Central memory CD8-positive, alpha-beta T cell (primary cell): ENCODE measurements around the gene EPN1.

Experiments
- ATAC-seq: fragments of 150-1000 bp; cut with Tn5 transposase; replicated peaks from 2 replicates; pipeline ENCODE4 v1.10.0; 2022; ENCODE audit warnings: mild to moderate bottlenecking, moderate FRiP score, moderate number of reproducible peaks; ENCODE audit not compliant: poor library complexity, severe bottlenecking; ENCODE audit errors: extremely low read depth
- DNase-seq, 2 donors: peaks; one replicate each; pipeline ENCODE4 v3.0.0; 2021; ENCODE audit warnings: low spot score in 2 of 2
- H3K27ac Mint-ChIP-seq: one replicate; pipeline ENCODE4 v1.8.0; 2022; ENCODE audit warnings: low read depth, mild to moderate bottlenecking, moderate library complexity, mixed read lengths
- H3K27me3 Mint-ChIP-seq: one replicate; pipeline ENCODE4 v1.8.0; 2022; ENCODE audit warnings: mixed read lengths
- H3K36me3 Mint-ChIP-seq: one replicate; pipeline ENCODE4 v1.8.0; 2022; ENCODE audit warnings: mild to moderate bottlenecking, moderate library complexity, mixed read lengths; ENCODE audit not compliant: insufficient read depth
- H3K4me1 Mint-ChIP-seq: one replicate; pipeline ENCODE4 v1.8.0; 2022; ENCODE audit warnings: mixed read lengths
- H3K4me3 Mint-ChIP-seq: one replicate; pipeline ENCODE4 v1.8.0; 2022; ENCODE audit warnings: mild to moderate bottlenecking, moderate library complexity, mixed read lengths
- H3K9me3 Mint-ChIP-seq: one replicate; pipeline ENCODE4 v1.8.0; 2022; ENCODE audit warnings: mixed read lengths

The EPN1 gene

DNA sequence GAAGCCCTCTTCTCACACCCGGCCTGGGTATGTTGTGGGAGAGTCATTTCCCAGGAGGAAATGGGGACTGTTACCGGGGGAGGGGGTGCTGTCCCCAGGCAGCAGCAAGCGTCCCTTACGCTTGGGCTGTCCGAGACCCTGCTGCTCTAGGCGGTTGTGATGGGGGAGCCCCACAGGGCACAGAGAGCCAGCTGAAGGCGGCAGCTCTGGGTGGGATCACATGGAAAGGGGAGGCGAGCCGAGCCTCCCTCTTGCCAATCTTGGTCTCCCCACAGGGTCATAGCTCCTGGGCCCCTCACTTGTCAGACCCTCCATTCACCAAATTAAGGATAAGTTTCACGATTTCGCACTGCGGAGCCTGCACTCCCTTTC lies 22.0 kb downstream of the EPN1 start:
- Mint-ChIP-seq H3K36me3 (peaks cover 26% of the 10 kb centered on the region), H3K4me3 (no peak overlapping the region), H3K27me3 (no peaks in the 10 kb centered on the region), H3K4me1 (no peaks in the 10 kb centered on the region), H3K9me3 (no peaks in the 10 kb centered on the region), H3K27ac (no peak overlapping the region)
- ATAC-seq = no peak
- DNase-seq = no peak

DNA sequence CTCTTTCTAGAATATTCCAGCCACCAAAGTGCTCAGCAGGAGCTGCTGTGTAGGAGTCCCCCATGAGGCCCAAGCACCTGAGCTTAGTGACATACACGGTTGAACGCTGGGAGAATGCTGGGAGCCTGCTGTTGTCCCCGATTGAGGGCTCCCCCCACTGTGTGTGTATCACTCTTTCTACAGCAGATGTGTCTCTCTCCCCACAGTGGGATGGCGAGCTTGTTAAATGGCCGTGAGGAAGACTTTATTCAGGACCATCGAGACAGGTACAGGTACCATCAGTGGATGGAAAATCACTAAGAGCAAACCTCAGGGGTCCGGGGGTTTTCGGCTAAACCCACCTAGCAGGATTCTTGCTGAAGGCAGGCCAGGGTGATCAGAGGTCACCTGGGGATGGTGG lies 22.7 kb downstream of the EPN1 start:
- peaks cover 24% of the 10 kb centered on the region for H3K36me3 Mint-ChIP-seq
- no peaks in the 10 kb centered on the region for H3K9me3 Mint-ChIP-seq
- no peaks in the 10 kb centered on the region for H3K27me3 Mint-ChIP-seq
- H3K4me3 Mint-ChIP-seq = no peak overlapping the region
- H3K4me1 Mint-ChIP-seq = no peaks in the 10 kb centered on the region
- DNase-seq (no peak), ATAC-seq (no peak)
- no peak overlapping the region for H3K27ac Mint-ChIP-seq

DNA sequence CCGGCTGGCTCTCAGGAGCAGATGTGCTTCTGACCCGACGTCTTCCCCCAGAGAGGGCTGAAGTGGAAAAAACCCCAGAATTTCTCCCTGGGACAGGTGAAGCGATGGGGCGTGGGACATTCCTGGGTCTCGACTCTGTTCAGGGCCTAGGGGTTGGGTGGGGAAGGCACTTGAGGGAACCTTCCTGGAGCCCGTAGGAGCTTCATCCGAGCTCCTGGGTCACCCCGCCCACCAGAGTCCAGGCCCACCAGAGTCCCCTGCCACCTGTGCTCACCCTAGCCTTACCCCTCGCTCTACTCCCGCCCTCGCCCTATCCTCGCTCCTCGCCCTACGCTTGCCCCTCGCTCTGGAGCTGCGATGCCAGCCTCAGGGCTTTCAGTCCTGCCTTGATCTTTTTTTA lies 23.2 kb downstream of the EPN1 start:
- Mint-ChIP-seq H3K27me3 (no peaks in the 10 kb centered on the region), H3K27ac (no peak overlapping the region), H3K4me3 (no peak overlapping the region), H3K4me1 (no peaks in the 10 kb centered on the region), H3K9me3 (no peaks in the 10 kb centered on the region), H3K36me3 (peaks cover 24% of the 10 kb centered on the region)
- DNase-seq (no peak), ATAC-seq (no peak)

DNA sequence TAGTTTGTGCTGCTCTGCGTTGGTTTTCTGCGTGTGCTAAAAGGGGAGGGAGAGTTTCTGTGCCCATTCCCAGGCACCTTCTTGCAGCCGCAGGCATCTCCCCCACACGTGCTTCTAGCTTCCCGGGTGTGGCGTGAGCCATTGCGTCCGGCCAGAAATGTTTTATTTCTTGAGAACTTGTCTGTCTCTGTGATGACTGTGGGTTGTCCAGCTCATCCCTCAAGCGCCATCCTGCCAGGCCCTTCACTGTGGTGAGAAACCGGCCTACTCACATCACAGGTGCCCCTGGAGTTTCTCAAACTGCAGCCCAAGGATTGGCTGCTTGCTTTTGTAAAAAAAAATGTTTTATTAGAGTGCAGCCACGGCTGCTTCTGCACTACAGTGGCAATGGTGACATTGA lies 24.2 kb downstream of the EPN1 start:
- H3K4me3 Mint-ChIP-seq = no peak overlapping the region
- H3K36me3 Mint-ChIP-seq = peaks cover 18% of the 10 kb centered on the region
- H3K27me3 Mint-ChIP-seq = no peaks in the 10 kb centered on the region
- H3K4me1 Mint-ChIP-seq = no peaks in the 10 kb centered on the region
- no peak for DNase-seq
- no peaks in the 10 kb centered on the region for H3K9me3 Mint-ChIP-seq
- no peak overlapping the region for H3K27ac Mint-ChIP-seq
- ATAC-seq = no peak

DNA sequence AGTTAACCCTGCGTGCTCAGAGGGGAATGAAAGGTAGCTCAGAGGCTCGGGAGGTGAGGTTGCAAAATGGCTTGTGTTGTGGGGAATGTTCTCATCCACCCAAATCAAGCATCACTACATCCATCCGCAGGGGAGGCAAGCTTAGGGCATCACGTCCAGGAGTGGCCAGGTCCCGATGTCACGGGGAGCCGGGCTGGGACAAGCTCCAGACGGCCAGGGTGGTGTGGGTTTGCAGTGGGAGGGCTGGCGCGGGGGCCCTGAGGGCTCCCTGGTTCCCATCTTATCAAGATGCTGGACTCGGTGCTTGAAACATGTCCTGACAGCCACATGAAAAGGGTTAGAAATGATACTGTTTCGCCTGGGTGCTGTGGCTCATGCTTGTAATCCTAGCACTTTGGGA lies 25.8 kb downstream of the EPN1 start:
- no peaks in the 10 kb centered on the region for H3K9me3 Mint-ChIP-seq
- H3K36me3 Mint-ChIP-seq = peaks cover 14% of the 10 kb centered on the region
- ATAC-seq (no peak), DNase-seq (no peak)
- H3K4me3 Mint-ChIP-seq = no peak overlapping the region
- H3K27ac Mint-ChIP-seq = no peak overlapping the region
- no peaks in the 10 kb centered on the region for H3K27me3 Mint-ChIP-seq
- H3K4me1 Mint-ChIP-seq = no peaks in the 10 kb centered on the region

DNA sequence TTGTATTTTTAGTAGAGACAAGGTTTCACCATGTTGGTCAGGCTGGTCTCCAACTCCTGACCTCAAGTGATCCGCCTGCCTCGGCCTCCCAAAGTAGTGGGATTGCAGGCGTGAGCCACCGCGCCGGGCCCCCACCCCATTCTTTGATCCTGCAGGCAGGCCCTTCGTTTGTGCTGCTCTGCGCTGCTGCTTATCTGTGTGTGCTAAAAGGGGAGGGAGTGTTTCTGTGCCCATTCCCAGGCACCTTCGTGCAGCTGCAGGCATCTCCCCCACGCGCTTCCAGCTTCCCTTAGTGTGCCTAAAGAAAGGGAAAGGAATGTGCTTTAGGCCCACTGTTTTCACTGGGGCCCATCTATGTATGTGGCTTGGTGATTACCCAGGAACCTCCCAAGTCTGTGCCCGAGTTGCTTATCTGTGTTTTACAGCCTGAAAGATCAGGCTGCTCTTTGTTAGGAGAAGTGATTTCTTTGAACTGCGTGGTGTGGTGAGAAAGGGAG lies 27.2 kb downstream of the EPN1 start:
- no peak overlapping the region for H3K4me3 Mint-ChIP-seq
- ATAC-seq (no peak), DNase-seq (no peak)
- no peak overlapping the region for H3K27ac Mint-ChIP-seq
- no peaks in the 10 kb centered on the region for H3K4me1 Mint-ChIP-seq
- H3K27me3 Mint-ChIP-seq = no peaks in the 10 kb centered on the region
- peaks cover 9% of the 10 kb centered on the region for H3K36me3 Mint-ChIP-seq
- no peaks in the 10 kb centered on the region for H3K9me3 Mint-ChIP-seq

DNA sequence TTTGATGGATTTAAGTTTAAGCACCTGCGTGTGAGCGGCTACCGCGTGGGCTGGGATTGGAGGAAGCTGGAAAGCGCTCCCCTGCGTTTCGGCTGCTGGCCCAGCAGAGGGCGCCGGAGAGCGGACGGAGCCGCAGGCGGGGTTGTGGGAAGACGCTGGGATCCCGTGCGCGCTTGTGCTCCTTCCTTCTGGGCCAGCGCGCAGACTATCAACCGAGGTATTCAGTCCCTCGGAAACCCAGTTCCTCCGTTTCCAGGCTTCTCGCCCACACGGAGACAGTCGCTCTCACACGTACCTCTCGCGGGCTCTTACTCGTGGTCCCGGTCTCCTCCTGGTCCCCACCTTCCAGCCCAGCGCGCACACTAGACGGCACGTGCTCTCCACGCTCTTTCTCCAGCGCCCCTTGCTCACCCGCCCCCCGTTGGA lies 28.8 kb downstream of the EPN1 start:
- Mint-ChIP-seq H3K27ac (no peak overlapping the region), H3K9me3 (no peaks in the 10 kb centered on the region), H3K36me3 (peaks cover 5% of the 10 kb centered on the region), H3K27me3 (no peaks in the 10 kb centered on the region), H3K4me1 (no peaks in the 10 kb centered on the region), H3K4me3 (no peak overlapping the region)
- ATAC-seq = no peak
- no peak for DNase-seq

DNA sequence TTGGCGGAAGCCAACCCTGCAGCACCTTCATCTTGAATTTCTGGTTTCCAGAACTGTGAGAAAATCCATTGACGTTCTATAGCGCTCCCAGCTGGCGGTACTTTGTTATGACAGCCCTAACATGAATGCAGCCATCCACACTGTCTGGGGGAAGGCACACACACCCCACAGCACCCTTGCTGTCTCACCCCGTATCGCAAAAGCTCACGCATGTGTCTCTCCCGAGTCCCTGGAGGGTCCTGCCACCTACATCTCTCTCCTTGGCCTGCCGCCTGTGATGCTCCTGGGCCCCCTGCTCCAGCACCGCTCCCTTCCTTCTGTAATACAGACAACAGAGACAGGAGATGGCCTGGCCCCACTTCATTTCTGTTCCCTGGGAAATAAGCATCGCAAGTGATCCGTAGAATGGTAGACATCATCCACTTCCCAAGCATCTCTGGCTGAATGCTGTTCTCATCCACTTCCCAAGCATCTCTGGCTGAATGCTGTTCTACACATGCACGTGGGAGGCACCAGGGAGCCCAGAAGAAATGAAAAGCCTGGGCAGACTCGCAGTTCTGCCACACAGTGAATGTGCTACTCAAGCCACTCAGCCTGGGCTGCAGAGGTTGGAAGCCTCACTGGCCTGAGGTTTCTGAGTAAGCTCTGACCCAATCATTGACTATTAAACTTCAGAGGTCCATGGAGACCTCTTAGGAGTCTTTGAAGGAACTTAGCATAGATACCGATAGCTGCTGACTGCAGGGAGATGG lies 29.6 kb downstream of the EPN1 start:
- DNase-seq = no peak
- peaks cover 5% of the 10 kb centered on the region for H3K36me3 Mint-ChIP-seq
- H3K27ac Mint-ChIP-seq = no peak overlapping the region
- no peaks in the 10 kb centered on the region for H3K4me1 Mint-ChIP-seq
- no peaks in the 10 kb centered on the region for H3K9me3 Mint-ChIP-seq
- ATAC-seq = no peak
- H3K4me3 Mint-ChIP-seq = no peak overlapping the region
- no peaks in the 10 kb centered on the region for H3K27me3 Mint-ChIP-seq

DNA sequence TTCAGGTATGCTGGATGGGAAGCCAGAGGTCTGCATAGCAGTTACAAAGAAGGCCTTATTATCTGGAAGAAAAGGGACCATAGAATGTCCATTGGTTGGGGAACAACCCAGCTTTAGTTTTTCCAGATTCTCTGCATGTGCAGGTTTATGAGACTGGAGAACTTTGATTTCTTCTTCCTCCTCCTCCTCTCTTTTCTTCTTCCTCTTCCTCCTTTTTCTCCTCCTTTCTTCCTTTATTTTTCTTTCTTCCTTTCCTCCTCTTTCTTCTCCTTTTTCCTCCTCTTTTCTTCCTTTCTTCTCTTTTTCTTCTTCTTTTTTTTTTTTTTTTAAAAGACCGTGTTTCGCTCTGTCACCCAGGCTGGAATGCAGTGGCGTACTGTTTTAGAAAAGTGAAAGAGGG lies 30.9 kb downstream of the EPN1 start:
- Mint-ChIP-seq H3K9me3 (no peaks in the 10 kb centered on the region), H3K4me3 (no peak overlapping the region), H3K4me1 (no peaks in the 10 kb centered on the region), H3K27ac (no peak overlapping the region), H3K36me3 (peaks cover 3% of the 10 kb centered on the region), H3K27me3 (no peaks in the 10 kb centered on the region)
- ATAC-seq = no peak
- DNase-seq = no peak

DNA sequence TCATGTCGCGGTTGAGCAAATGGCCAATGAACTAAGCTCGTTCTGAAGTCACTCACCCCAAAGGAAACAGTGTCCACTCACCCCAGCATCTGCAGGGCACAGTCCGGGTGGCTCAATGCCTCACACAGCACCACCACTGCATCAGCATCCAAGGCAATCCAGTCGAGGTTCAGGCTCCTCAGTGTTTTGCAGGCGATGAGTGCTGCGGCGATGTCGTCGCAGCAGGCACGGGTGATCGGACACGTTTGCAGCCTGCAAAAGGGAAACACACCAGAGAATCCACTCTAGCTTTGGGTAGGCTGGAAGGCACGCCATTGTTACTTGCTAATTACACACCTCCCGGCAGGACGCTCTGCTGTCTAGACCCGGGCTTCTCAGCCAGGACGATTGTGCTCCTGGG lies 36.7 kb downstream of the EPN1 start:
- H3K9me3 Mint-ChIP-seq = no peaks in the 10 kb centered on the region
- peaks cover 11% of the 10 kb centered on the region for H3K27me3 Mint-ChIP-seq
- DNase-seq = no peak
- H3K27ac Mint-ChIP-seq = no peak overlapping the region
- peaks cover 6% of the 10 kb centered on the region for H3K4me1 Mint-ChIP-seq
- no peak for ATAC-seq
- H3K36me3 Mint-ChIP-seq = no peaks in the 10 kb centered on the region
- no peak overlapping the region for H3K4me3 Mint-ChIP-seq

DNA sequence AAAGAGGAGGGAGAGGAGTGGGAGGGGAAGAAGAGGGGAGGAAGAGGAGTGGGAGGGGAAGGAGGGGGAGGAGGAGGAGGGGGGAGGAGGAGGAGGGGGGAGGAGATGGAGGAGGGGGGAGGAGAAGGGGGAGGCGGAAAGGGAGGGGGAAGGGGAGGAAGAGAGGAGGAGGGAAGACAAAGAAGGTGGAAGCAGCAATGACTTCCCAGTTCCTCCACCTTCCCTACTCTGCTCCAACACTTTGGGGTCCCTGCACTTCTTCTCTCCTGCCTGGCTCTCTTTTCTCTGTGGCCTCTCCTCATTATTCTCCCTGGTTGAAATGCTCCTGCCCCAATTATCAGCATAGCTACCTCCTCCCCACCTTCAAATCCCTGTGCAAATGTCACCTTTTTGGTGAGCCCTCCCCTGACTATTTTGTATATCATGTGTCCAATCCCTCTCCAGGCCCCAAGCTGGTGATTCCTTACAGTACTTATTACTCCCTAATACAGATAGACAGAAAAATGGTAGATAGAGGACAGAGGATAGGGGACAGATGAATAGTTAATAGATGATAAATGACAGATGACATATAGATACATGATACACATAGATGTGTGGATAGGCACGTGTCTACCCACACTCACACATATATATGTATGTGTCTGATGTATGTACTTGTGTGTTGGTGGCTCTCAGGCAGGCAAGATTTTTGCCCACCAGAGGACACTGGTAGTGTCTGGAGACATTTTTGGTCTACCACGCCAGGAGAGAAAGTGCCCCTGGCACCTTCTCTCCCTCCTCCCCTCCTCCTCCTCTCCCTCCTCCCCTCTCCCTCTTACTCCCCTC lies 38.0 kb downstream of the EPN1 start:
- ATAC-seq (no peak), DNase-seq (no peak)
- Mint-ChIP-seq H3K27me3 (peaks cover 24% of the 10 kb centered on the region), H3K4me3 (no peak overlapping the region), H3K27ac (no peak overlapping the region), H3K36me3 (no peaks in the 10 kb centered on the region), H3K4me1 (peaks cover 6% of the 10 kb centered on the region), H3K9me3 (no peaks in the 10 kb centered on the region)

DNA sequence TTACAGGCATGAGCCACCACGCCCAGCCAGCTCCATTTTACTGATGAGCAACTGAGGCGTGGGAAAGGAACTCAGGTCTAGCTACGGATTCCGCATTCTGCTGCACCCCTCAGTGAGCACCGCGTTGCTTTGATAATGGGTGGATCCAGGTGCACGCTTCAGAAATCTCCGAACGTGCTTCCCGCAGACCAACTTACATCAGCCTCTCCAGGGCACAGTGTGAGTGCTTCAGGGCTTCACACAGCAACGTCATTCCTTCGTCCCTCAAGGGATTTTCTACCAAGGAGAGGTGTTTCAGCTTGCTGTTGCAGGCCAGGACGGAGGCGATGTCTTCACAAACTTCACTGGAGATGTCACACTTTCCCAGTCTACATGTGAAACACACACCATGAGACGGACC lies 41.5 kb downstream of the EPN1 start:
- Mint-ChIP-seq H3K4me1 (peaks cover 6% of the 10 kb centered on the region), H3K27me3 (peaks cover 59% of the 10 kb centered on the region), H3K36me3 (no peaks in the 10 kb centered on the region), H3K9me3 (peaks cover under 1% of the 10 kb centered on the region), H3K4me3 (no peak overlapping the region), H3K27ac (no peak overlapping the region)
- no peak for DNase-seq
- ATAC-seq = no peak

DNA sequence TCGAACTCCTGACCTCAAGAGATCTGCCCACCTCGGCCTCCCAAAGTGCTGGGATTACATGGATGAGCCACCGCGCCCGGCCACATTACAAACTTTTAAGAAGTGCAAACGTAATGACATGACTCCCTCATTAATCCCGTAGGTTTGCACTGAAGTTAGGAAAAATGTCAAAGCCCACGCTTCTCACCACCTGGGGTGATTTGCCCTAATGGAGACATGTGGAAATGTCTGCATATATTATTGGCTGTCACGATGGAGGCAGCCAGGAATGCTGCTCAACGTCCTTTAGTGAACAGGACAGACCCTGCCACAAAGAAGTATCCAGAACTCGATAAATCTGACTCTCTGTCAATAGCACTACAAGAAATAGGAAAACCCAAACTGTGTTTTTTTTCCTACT lies 42.2 kb downstream of the EPN1 start:
- Mint-ChIP-seq H3K27ac (no peak overlapping the region), H3K4me1 (peaks cover 6% of the 10 kb centered on the region), H3K4me3 (no peak overlapping the region), H3K9me3 (peaks cover 8% of the 10 kb centered on the region), H3K27me3 (peaks cover 62% of the 10 kb centered on the region), H3K36me3 (no peaks in the 10 kb centered on the region)
- no peak for DNase-seq
- no peak for ATAC-seq
